RWPE1 (cell line): ENCODE results near the gene GALNT15.

ENCODE experiments used
- CTCF ChIA-PET: fragments of 350-600 bp; sonication (Branson Sonifier 250); formaldehyde crosslinking; extraction: SDS; loops from one replicate; lab custom pipeline; 2021; lab: Yijun Ruan, JAX
- POLR2A ChIA-PET: fragments of 400-600 bp; formaldehyde crosslinking; extraction: SDS; loops from one replicate; lab custom pipeline; 2020; ENCODE audit warnings: antibody characterized with exemption; ENCODE audit not compliant: low non-redundant PET; lab: Yijun Ruan, JAX
- DNase-seq: peaks from one replicate; pipeline ENCODE4 v3.0.0; 2012; ENCODE audit warnings: low spot score
- H3K27ac ChIP-seq: fragments of 450-650 bp; 2 replicates; pipeline ENCODE4 v1.5.1; 2017
- CTCF ChIP-seq: fragments of 450-650 bp; conservative IDR thresholded peaks from 2 replicates; pipeline ENCODE4 v1.5.1; 2017; ENCODE audit warnings: low read depth, mild to moderate bottlenecking

The GALNT15 gene

GRCh38 chr3:16252988-16253387, 78.5 kb downstream of the GALNT15 start:
- ChIA-PET POLR2A (no interaction called here), CTCF (no interaction called here)
- TF ChIP-seq CTCF, result no peak
- H3K27ac ChIP-seq, result no peak overlapping the region
- no peak for DNase-seq

GRCh38 chr3:16253601-16254000, 79.1 kb downstream of the GALNT15 start:
- TF ChIP-seq CTCF, result no peak
- DNase-seq, result no peak
- ChIA-PET CTCF (no interaction called here), POLR2A (no interaction called here)
- H3K27ac ChIP-seq, result no peak overlapping the region

GRCh38 chr3:16254916-16255315, 80.4 kb downstream of the GALNT15 start:
- POLR2A ChIA-PET, result no interaction called here
- CTCF ChIA-PET, result no interaction called here
- no peak overlapping the region for H3K27ac ChIP-seq
- DNase-seq, result no peak
- no peak for TF ChIP-seq CTCF

GRCh38 chr3:16255326-16255725, 80.8 kb downstream of the GALNT15 start:
- no peak for DNase-seq
- CTCF ChIA-PET, result interaction anchor here (0.5 kb wide), 1 partner anchor 12 kb away, joined by 5 read pairs; no protein-coding TSS in a partner anchor
- no peak overlapping the region for H3K27ac ChIP-seq
- TF ChIP-seq CTCF, result no peak
- POLR2A ChIA-PET, result interaction anchor here (0.7 kb wide), 1 partner anchor 10 kb away, joined by 3 read pairs; the partner anchor contains the start of genes DPH3 and OXNAD1

GRCh38 chr3:16255726-16256125, 81.2 kb downstream of the GALNT15 start:
- ChIA-PET CTCF (interaction anchor here (0.5 kb wide), 1 partner anchor 12 kb away, joined by 5 read pairs; no protein-coding TSS in a partner anchor), POLR2A (interaction anchor here (0.7 kb wide), 1 partner anchor 9 kb away, joined by 3 read pairs; the partner anchor contains the start of genes DPH3 and OXNAD1)
- no peak overlapping the region for H3K27ac ChIP-seq
- TF ChIP-seq CTCF, result no peak
- DNase-seq, result no peak

- no peak for TF ChIP-seq CTCF
- no peak for DNase-seq
- no peak overlapping the region for H3K27ac ChIP-seq
- POLR2A ChIA-PET, result no interaction called here
- CTCF ChIA-PET, result no interaction called here
Measured at GRCh38 chr3:16257309-16257708, 82.8 kb downstream of the GALNT15 start.
